Neural cell (in vitro differentiated cells): Measurements from ENCODE around the gene TMEM53. TPM values are rescaled to one million over a fixed set of nuclear protein-coding genes. Genes with fewer than 3 reads are reported as not detected.
A peak's percentile ranks its signal among the peaks of the same experiment; 100 is the strongest.

Experiments
- H2AFZ ChIP-seq: fragments of 200-600, 300-800 bp; sonication (generic), shearing (Covaris generic); 2 replicates; pipeline ENCODE4 v1.6.0; 2014; ENCODE audit warnings: low read depth, mild to moderate bottlenecking, antibody characterized with exemption, low read length, moderate library complexity
- H3F3A ChIP-seq: fragments of 200-600 bp; shearing (Covaris generic); 2 replicates; pipeline ENCODE4 v1.6.1; 2016; ENCODE audit warnings: mild to moderate bottlenecking, moderate library complexity, mixed read lengths, antibody characterized with exemption, low read length; ENCODE audit not compliant: insufficient read depth, poor library complexity, severe bottlenecking
- H3K27ac ChIP-seq: fragments of 200-600, 300-800 bp; sonication (generic), shearing (Covaris generic); 2 replicates; pipeline ENCODE4 v1.5.1; 2014; ENCODE audit warnings: mild to moderate bottlenecking, low read length, moderate library complexity
- H3K27me3 ChIP-seq: fragments of 300-800, 200-600 bp; sonication (generic), shearing (Covaris generic); 2 replicates; pipeline ENCODE4 v1.6.0; 2014; ENCODE audit warnings: mild to moderate bottlenecking, low read depth, low read length, moderate library complexity; ENCODE audit not compliant: insufficient read depth
- H3K36me3 ChIP-seq: fragments of 300-800, 200-600 bp; sonication (generic), shearing (Covaris generic); 2 replicates; pipeline ENCODE4 v1.5.1; 2014; ENCODE audit warnings: mild to moderate bottlenecking, antibody characterized with exemption, low read length, moderate library complexity; ENCODE audit not compliant: insufficient read depth
- H3K4me2 ChIP-seq: fragments of 300-800, 200-600 bp; sonication (generic), shearing (Covaris generic); 2 replicates; pipeline ENCODE4 v1.6.0; 2014; ENCODE audit warnings: mild to moderate bottlenecking, low read length
- H3K4me3 ChIP-seq: fragments of 300-800, 200-600 bp; sonication (generic), shearing (Covaris generic); 2 replicates; pipeline ENCODE4 v1.5.1; 2014; ENCODE audit warnings: mild to moderate bottlenecking, low read length, moderate library complexity
- H3K79me2 ChIP-seq: fragments of 200-600 bp; shearing (Covaris generic); replicated peaks from 2 replicates; pipeline ENCODE4 v1.6.0; 2014; ENCODE audit warnings: mild to moderate bottlenecking, low read length, moderate library complexity; ENCODE audit not compliant: insufficient read depth
- H3K9ac ChIP-seq: fragments of 300-800, 200-600 bp; sonication (generic), shearing (Covaris generic); 2 replicates; pipeline ENCODE4 v1.6.1; 2016; ENCODE audit warnings: mild to moderate bottlenecking, low read length, mixed read lengths
- H3K9me2 ChIP-seq: fragments of 200-600 bp; shearing (Covaris generic); 2 replicates; pipeline ENCODE4 v1.6.1; 2016; ENCODE audit warnings: mild to moderate bottlenecking, low read length, mixed read lengths; ENCODE audit not compliant: insufficient read depth
- H3K9me3 ChIP-seq: fragments of 200-600, 300-800 bp; sonication (generic), shearing (Covaris generic); 2 replicates; pipeline ENCODE4 v1.6.1; 2016; ENCODE audit warnings: mild to moderate bottlenecking, mixed run types, low read length, moderate library complexity, mixed read lengths
- H4K20me1 ChIP-seq: fragments of 200-600 bp; shearing (Covaris generic); 2 replicates; pipeline ENCODE4 v1.6.1; 2016; ENCODE audit warnings: mild to moderate bottlenecking, mixed run types; ENCODE audit not compliant: insufficient read depth
- CTCF ChIP-seq: fragments of 450-650 bp; IDR thresholded peaks from 2 replicates; pipeline ENCODE4 v1.5.1; 2014; ENCODE audit warnings: antibody characterized with exemption, mild to moderate bottlenecking, moderate library complexity; ENCODE audit not compliant: poor library complexity, severe bottlenecking
- EP300 ChIP-seq: fragments of 450-650 bp; conservative IDR thresholded peaks from 2 replicates; pipeline ENCODE4 v1.6.1; 2014; ENCODE audit warnings: antibody characterized with exemption, mild to moderate bottlenecking, moderate library complexity; ENCODE audit not compliant: poor library complexity, severe bottlenecking
- EZH2 ChIP-seq: fragments of 200-600, 300-800 bp; shearing (Covaris generic), sonication (generic); IDR thresholded peaks from 2 replicates; pipeline ENCODE4 v1.6.1; 2014; ENCODE audit warnings: antibody characterized with exemption, low read length, borderline replicate concordance, mild to moderate bottlenecking; ENCODE audit not compliant: insufficient read depth, poor library complexity, severe bottlenecking
- MXI1 ChIP-seq: fragments of 450-650 bp; conservative IDR thresholded peaks from 2 replicates; pipeline ENCODE4 v1.6.1; 2014; ENCODE audit warnings: antibody characterized with exemption, mild to moderate bottlenecking; ENCODE audit not compliant: poor library complexity, severe bottlenecking
- POLR2AphosphoS5 ChIP-seq: IDR thresholded peaks from 2 replicates; pipeline ENCODE4 v1.6.1; 2012
- RAD21 ChIP-seq: fragments of 450-650 bp; conservative IDR thresholded peaks from 2 replicates; pipeline ENCODE4 v1.6.1; 2014; ENCODE audit warnings: antibody characterized with exemption, mild to moderate bottlenecking, moderate library complexity
- REST ChIP-seq: IDR thresholded peaks from 2 replicates; pipeline ENCODE4 v1.6.1; 2012; ENCODE audit warnings: borderline replicate concordance
- SMC3 ChIP-seq: fragments of 450-650 bp; conservative IDR thresholded peaks from 2 replicates; pipeline ENCODE4 v1.6.1; 2014; ENCODE audit warnings: antibody characterized with exemption, mild to moderate bottlenecking, moderate library complexity; ENCODE audit not compliant: poor library complexity
- TAF1 ChIP-seq: IDR thresholded peaks from 2 replicates; pipeline ENCODE4 v1.6.1; 2012; ENCODE audit warnings: low read depth
- polyA plus RNA-seq: library from polyadenylated mRNA; depleted of rRNA; stranded (reverse); fragments of >200 nt; gene quantifications from 2 replicates; pipeline ENCODE4 v1.2.3, GENCODE V29; 2014

The TMEM53 gene
- polyA plus RNA-seq, 1 donor from 2014 or later = 13.4 TPM

GRCh38 chr1:44641126-44642102 is 32.9 kb downstream of the TMEM53 start:
- Histone ChIP-seq H3K9me3 (no peaks in the 10 kb centered on the region), H3K4me3 (peak overlapping the region; percentile 38), H3K79me2 (no peaks in the 10 kb centered on the region), H4K20me1 (no peaks in the 10 kb centered on the region), H3K4me2 (no peak overlapping the region), H3K27ac (peak overlapping the region; percentile 72), H3F3A (no peaks in the 10 kb centered on the region), H3K9me2 (no peaks in the 10 kb centered on the region), H2AFZ (no peak overlapping the region), H3K27me3 (no peaks in the 10 kb centered on the region), H3K9ac (peak overlapping the region; percentile 35), H3K36me3 (no peaks in the 10 kb centered on the region)
- TF ChIP-seq POLR2AphosphoS5 (no peak), TAF1 (no peak), MXI1 (no peak), RAD21 (no peak), CTCF (no peak), SMC3 (no peak), EZH2 (no peak), REST (no peak), EP300 (no peak)

- no peaks in the 10 kb centered on the region for H3K9me2 ChIP-seq
- no peaks in the 10 kb centered on the region for H3K36me3 ChIP-seq
- H3K9me3 ChIP-seq = no peaks in the 10 kb centered on the region
- H3K4me3 ChIP-seq = peak overlapping the region; percentile 38
- H4K20me1 ChIP-seq = no peaks in the 10 kb centered on the region
- no peaks in the 10 kb centered on the region for H3K27me3 ChIP-seq
- H3K9ac ChIP-seq = peak overlapping the region; percentile 35
- no peaks in the 10 kb centered on the region for H3F3A ChIP-seq
- H3K79me2 ChIP-seq = no peaks in the 10 kb centered on the region
- TF ChIP-seq CTCF (peak; percentile 56), REST (no peak), POLR2AphosphoS5 (peak; percentile 93), EZH2 (no peak), EP300 (peak; percentile 98), SMC3 (peak; percentile 34), TAF1 (no peak), RAD21 (peak; percentile 47), MXI1 (peak; percentile 31)
- H3K27ac ChIP-seq = peak overlapping the region; percentile 72
- peak overlapping the region; percentile 44 for H3K4me2 ChIP-seq
- no peak overlapping the region for H2AFZ ChIP-seq
Measured at GRCh38 chr1:44640200-44640853, 34.0 kb downstream of the TMEM53 start.
